HepG2 (cell line): ENCODE results near the gene TMEM107. TPM values are rescaled to one million over a fixed set of nuclear protein-coding genes. Genes with fewer than 3 reads are reported as not detected.

Experiments used
- ARID4A ChIP-seq: sonication (generic); formaldehyde crosslinking; IDR thresholded peaks from 2 replicates; pipeline ENCODE4 v1.5.0; 2020; ENCODE audit warnings: mild to moderate bottlenecking, missing genetic modification reagents, borderline replicate concordance
- BHLHE40 ChIP-seq: IDR thresholded peaks from 2 replicates; pipeline ENCODE4 v1.6.1; 2011; ENCODE audit warnings: low read length, improper control_type of control experiment
- CBX2 ChIP-seq, 2 experiments: fragments of 200-600 bp in 1 of 2; sonication (generic); formaldehyde crosslinking in 1 of 2; IDR thresholded peaks; 2 replicates each; pipeline versions ENCODE4 v1.7.0 to v1.8.1; 2018 to 2022; ENCODE audit warnings: low read depth in 2 of 2, low read length in 1 of 2, mild to moderate bottlenecking in 1 of 2, missing genetic modification reagents in 1 of 2
- ETV5 ChIP-seq: IDR thresholded peaks from 2 replicates; pipeline ENCODE4 v1.6.1; 2018; ENCODE audit warnings: missing biosample characterization, missing genetic modification reagents, inconsistent platforms, borderline replicate concordance
- FOXC1 ChIP-seq: sonication (generic); formaldehyde crosslinking; IDR thresholded peaks from 2 replicates; pipeline ENCODE4 v1.8.0; 2022; ENCODE audit warnings: mild to moderate bottlenecking, missing genetic modification reagents, borderline replicate concordance
- PHF8 ChIP-seq: sonication (generic); formaldehyde crosslinking; IDR thresholded peaks from 2 replicates; pipeline ENCODE4 v1.5.0; 2020; ENCODE audit warnings: missing genetic modification reagents
- RXRB ChIP-seq: IDR thresholded peaks from 2 replicates; pipeline ENCODE4 v1.6.1; 2016; ENCODE audit warnings: borderline replicate concordance, missing genetic modification reagents, missing compliant biosample characterization
- SPEN ChIP-seq: sonication (generic); formaldehyde crosslinking; IDR thresholded peaks from 2 replicates; pipeline ENCODE4 v1.5.1; 2020; ENCODE audit warnings: low read depth, mild to moderate bottlenecking, missing genetic modification reagents
- THAP11 ChIP-seq: IDR thresholded peaks from 2 replicates; pipeline ENCODE4 v1.6.1; 2016; ENCODE audit warnings: missing biosample characterization, missing genetic modification reagents
- ZBTB33 ChIP-seq: sonication (generic); formaldehyde crosslinking; IDR thresholded peaks from 2 replicates; pipeline ENCODE4 v1.4.0; 2020; ENCODE audit warnings: missing genetic modification reagents
- ZNF235 ChIP-seq: sonication (generic); formaldehyde crosslinking; IDR thresholded peaks from 2 replicates; pipeline ENCODE4 v1.8.1; 2023; ENCODE audit warnings: mild to moderate bottlenecking, missing genetic modification reagents, borderline replicate concordance
- ZNF329 ChIP-seq: sonication (generic); formaldehyde crosslinking; IDR thresholded peaks from 2 replicates; pipeline ENCODE4 v1.9.0; 2021; ENCODE audit warnings: low read depth, mild to moderate bottlenecking, missing genetic modification reagents
- ZNF343 ChIP-seq: sonication (generic); formaldehyde crosslinking; IDR thresholded peaks from 2 replicates; pipeline ENCODE4 v1.4.0; 2020; ENCODE audit warnings: mild to moderate bottlenecking, missing genetic modification reagents
- ZNF549 ChIP-seq: sonication (generic); formaldehyde crosslinking; IDR thresholded peaks from 2 replicates; pipeline ENCODE4 v1.5.0; 2020; ENCODE audit warnings: missing genetic modification reagents
- ZNF615 ChIP-seq: sonication (generic); formaldehyde crosslinking; IDR thresholded peaks from 2 replicates; pipeline ENCODE4 v1.5.0; 2020; ENCODE audit warnings: mild to moderate bottlenecking, missing genetic modification reagents, borderline replicate concordance
- ZNF687 ChIP-seq: sonication (generic); formaldehyde crosslinking; IDR thresholded peaks from 2 replicates; pipeline ENCODE4 v1.5.1; 2020; ENCODE audit warnings: mild to moderate bottlenecking, missing genetic modification reagents, moderate library complexity
- ZNF740 ChIP-seq: sonication (generic); formaldehyde crosslinking; IDR thresholded peaks from 2 replicates; pipeline ENCODE4 v1.4.0; 2020; ENCODE audit warnings: missing genetic modification reagents
- ZNF883 ChIP-seq: sonication (generic); formaldehyde crosslinking; IDR thresholded peaks from 2 replicates; pipeline ENCODE4 v1.5.1; 2020; ENCODE audit warnings: mild to moderate bottlenecking, missing genetic modification reagents; ENCODE audit errors: not compliant biosample characterization
- polyA plus RNA-seq, 8 experiments: library from polyadenylated mRNA; depleted of rRNA in 3 of 8; stranded (reverse) in 7 of 8; unstranded in 1 of 8; fragments of >200 nt; fragmentation: Illumina TruSeq in 4 of 8; extraction: Trizol in 4 of 8; gene quantifications; 2 replicates each; pipeline versions ENCODE4 v1.2.1 to v1.2.3, GENCODE V29; 2011 to 2016; ENCODE audit warnings: low read depth in 4 of 8, missing spikeins in 1 of 8, mixed read lengths in 1 of 8; ENCODE audit not compliant: insufficient read depth in 1 of 8
- total RNA-seq, 5 experiments: library from RNA; depleted of rRNA; stranded (reverse); fragments of >200 nt; fragmentation: Illumina TruSeq; extraction: Trizol; gene quantifications; 2 replicates each; pipeline ENCODE4 v1.2.3, GENCODE V29; 2016; ENCODE audit warnings: low read depth in 1 of 5

The TMEM107 gene
- total and polyA plus RNA-seq, 2 of the 13 experiments (the other 11 are each of a cell fraction or from before 2014, with no cell fraction given) = 7.2 to 15.3 TPM

GRCh38 chr17:8162233-8162996 lies 13.8 kb downstream of the TMEM107 start, which contains the start of gene VAMP2 (continued):
- TF ChIP-seq ARID4A (CRISPR knock-in tag) (peak; percentile 60), ZNF343 (CRISPR knock-in tag) (peak; percentile 50; the same call in 1 of the 2 replicates), ZNF740 (CRISPR knock-in tag) (0 out of 2 replicates have a peak, but pooled peaks have one; percentile 17), ETV5 (CRISPR knock-in tag) (no peak), ZNF235 (CRISPR knock-in tag) (no peak), SPEN (peak; percentile 54; the same call in 1 of the 2 replicates), ZBTB33 (no peak), PHF8 (CRISPR knock-in tag) (peak; percentile 73), THAP11 (CRISPR knock-in tag) (no peak; the same call in none of the 2 replicates), ZNF549 (CRISPR knock-in tag) (no peak), ZNF329 (CRISPR knock-in tag) (peak; percentile 37; the same call in 1 of the 2 replicates), CBX2 (IDR thresholded peaks at IDR 0.05; ENCODE audit: low read depth, low read length) (no peak), CBX2 (CRISPR knock-in tag; IDR thresholded peaks at IDR 0.05; ENCODE audit: low read depth) (no peak), ZNF687 (CRISPR knock-in tag) (peak; percentile 34), ZNF615 (no peak), RXRB (CRISPR knock-in tag) (no peak), ZNF883 (CRISPR knock-in tag) (no peak), FOXC1 (CRISPR knock-in tag) (no peak), BHLHE40 (no peak)
